HEK293T (cell line): ENCODE data around the gene SYAP1.

Source experiments
- BHLHE40 ChIP-seq: fragments of 450-650 bp; IDR thresholded peaks from 2 replicates; pipeline ENCODE4 v1.6.1; 2016; ENCODE audit warnings: mild to moderate bottlenecking, moderate library complexity, borderline replicate concordance
- CTBP1 ChIP-seq: fragments of 450-650 bp; IDR thresholded peaks from 2 replicates; pipeline ENCODE4 v1.6.1; 2016; ENCODE audit warnings: borderline replicate concordance
- FOXK2 ChIP-seq: fragments of 450-650 bp; IDR thresholded peaks from 2 replicates; pipeline ENCODE4 v1.6.1; 2016; ENCODE audit warnings: mild to moderate bottlenecking
- FOXM1 ChIP-seq: fragments of 450-650 bp; IDR thresholded peaks from 2 replicates; pipeline ENCODE4 v1.6.1; 2017; ENCODE audit warnings: mild to moderate bottlenecking, borderline replicate concordance
- HDGF ChIP-seq: fragments of 450-650 bp; IDR thresholded peaks from 2 replicates; pipeline ENCODE4 v1.6.1; 2017; ENCODE audit warnings: antibody characterized with exemption, borderline replicate concordance
- SP1 ChIP-seq: fragments of 450-650 bp; IDR thresholded peaks from 2 replicates; pipeline ENCODE4 v1.6.1; 2017
- ZNF384 ChIP-seq: fragments of 450-650 bp; IDR thresholded peaks from 2 replicates; pipeline ENCODE4 v1.6.1; 2016

- TF ChIP-seq CTBP1 (no peak), SP1 (no peak), FOXK2 (no peak), BHLHE40 (no peak), ZNF384 (no peak), HDGF (no peak), FOXM1 (no peak)
Observed at GRCh38 chrX:16733013-16733412, 13.6 kb downstream of the SYAP1 start.
